IMR-90 (cell line): ENCODE measurements around the gene PIP5K1C. TPM values are rescaled to one million over a fixed set of nuclear protein-coding genes. Genes with fewer than 3 reads are reported as not detected.

Source experiments
- ATAC-seq: fragments of 200-7000 bp; cut with Tn5 transposase; 2 replicates; pipeline ENCODE4 v1.9.1; 2020; ENCODE audit warnings: low read depth, mild to moderate bottlenecking, moderate library complexity
- BruUV-seq: library from RNA; stranded (reverse); fragments of 400-500 nt; replicated peaks from 2 replicates; lab custom pipeline; 2021; lab: Mats Ljungman, UMichigan
- CTCF ChIA-PET: fragments of 300-600 bp; formaldehyde crosslinking; extraction: SDS; loops from one replicate; lab custom pipeline; 2021; ENCODE audit warnings: antibody characterized with exemption; lab: Yijun Ruan, JAX
- POLR2A ChIA-PET: fragments of 300-600 bp; sonication (Branson Sonifier 250); formaldehyde crosslinking; loops from one replicate; lab custom pipeline; 2022; ENCODE audit warnings: antibody characterized with exemption; ENCODE audit not compliant: unreplicated experiment; lab: Charles Lee
- DNase-seq: peaks from one replicate; pipeline ENCODE4 v3.0.0; 2013
- H2AFZ ChIP-seq: replicated peaks from 2 replicates; pipeline ENCODE3; 2013; ENCODE audit warnings: low read length, mild to moderate bottlenecking; ENCODE audit not compliant: poor library complexity
- H2AK5ac ChIP-seq: 2 replicates; pipeline ENCODE4 v1.6.1; 2013; ENCODE audit warnings: low read depth, low read length, inconsistent platforms
- H2AK9ac ChIP-seq: replicated peaks from 2 replicates; pipeline ENCODE3; 2013; ENCODE audit warnings: mild to moderate bottlenecking, low read depth, low read length, moderate library complexity; ENCODE audit not compliant: poor library complexity
- H2BK120ac ChIP-seq: 2 replicates; pipeline ENCODE4 v1.6.1; 2013; ENCODE audit warnings: low read depth, low read length, inconsistent platforms
- H2BK15ac ChIP-seq: 3 replicates; pipeline ENCODE4 v1.6.1; 2013; ENCODE audit warnings: low read depth, low read length, inconsistent platforms
- H2BK20ac ChIP-seq: 2 replicates; pipeline ENCODE4 v1.6.1; 2013; ENCODE audit warnings: low read depth, mild to moderate bottlenecking, inconsistent platforms, low read length, moderate library complexity
- H2BK5ac ChIP-seq: 2 replicates; pipeline ENCODE4 v1.6.1; 2013; ENCODE audit warnings: mild to moderate bottlenecking, low read depth, low read length, inconsistent platforms; ENCODE audit not compliant: poor library complexity, severe bottlenecking
- H3K14ac ChIP-seq: replicated peaks from 2 replicates; pipeline ENCODE4 v1.6.1; 2013; ENCODE audit warnings: low read depth, low read length, inconsistent platforms
- H3K18ac ChIP-seq: 2 replicates; pipeline ENCODE4 v1.6.1; 2013; ENCODE audit warnings: low read depth, low read length, control low read depth
- H3K23ac ChIP-seq: 2 replicates; pipeline ENCODE4 v1.6.1; 2013; ENCODE audit warnings: low read depth, low read length, inconsistent platforms
- H3K27ac ChIP-seq: 2 replicates; pipeline ENCODE4 v1.5.1; 2013; ENCODE audit warnings: mild to moderate bottlenecking, control low read depth, low read length; ENCODE audit not compliant: insufficient read depth
- H3K27me3 ChIP-seq: 2 replicates; pipeline ENCODE4 v1.6.1; 2013; ENCODE audit warnings: low read length; ENCODE audit not compliant: control insufficient read depth, insufficient read depth
- H3K36me3 ChIP-seq: 2 replicates; pipeline ENCODE4 v1.6.1; 2013; ENCODE audit warnings: low read length, mixed read lengths; ENCODE audit not compliant: control insufficient read depth, insufficient read depth
- H3K4ac ChIP-seq: 2 replicates; pipeline ENCODE4 v1.6.1; 2013; ENCODE audit warnings: low read depth, low read length, inconsistent platforms
- H3K4me1 ChIP-seq: 2 replicates; pipeline ENCODE4 v1.6.1; 2013; ENCODE audit warnings: low read length, mixed read lengths; ENCODE audit not compliant: control insufficient read depth, insufficient read depth
- H3K4me2 ChIP-seq: 2 replicates; pipeline ENCODE4 v1.6.1; 2013; ENCODE audit warnings: low read depth, mild to moderate bottlenecking, control low read depth, low read length, moderate library complexity
- H3K4me3 ChIP-seq: 2 replicates; pipeline ENCODE4 v1.5.1; 2013; ENCODE audit warnings: low read depth, mild to moderate bottlenecking, control low read depth, low read length, moderate library complexity; ENCODE audit not compliant: insufficient read depth
- H3K56ac ChIP-seq: 2 replicates; pipeline ENCODE4 v1.6.1; 2013; ENCODE audit warnings: low read length, inconsistent platforms; ENCODE audit not compliant: insufficient read depth; ENCODE audit errors: extremely low read depth
- H3K79me1 ChIP-seq, 2 experiments: 2 replicates each; pipeline ENCODE4 v1.6.1; 2013; ENCODE audit warnings: low read length in 2 of 2, inconsistent platforms in 1 of 2, low read depth in 1 of 2
- H3K9ac ChIP-seq: 2 replicates; pipeline ENCODE4 v1.6.1; 2013; ENCODE audit warnings: low read depth, low read length, control low read depth
- H3K9me1 ChIP-seq: 2 replicates; pipeline ENCODE4 v1.6.1; 2013; ENCODE audit warnings: low read length, inconsistent platforms; ENCODE audit not compliant: insufficient read depth
- H3K9me3 ChIP-seq: 2 replicates; pipeline ENCODE4 v1.6.1; 2013; ENCODE audit warnings: low read length; ENCODE audit not compliant: control insufficient read depth, insufficient read depth
- H4K20me1 ChIP-seq: 2 replicates; pipeline ENCODE4 v1.6.1; 2013; ENCODE audit warnings: low read length, inconsistent platforms; ENCODE audit not compliant: insufficient read depth
- H4K5ac ChIP-seq: 2 replicates; pipeline ENCODE4 v1.6.1; 2013; ENCODE audit warnings: mild to moderate bottlenecking, low read depth, low read length, control low read depth
- H4K8ac ChIP-seq, 2 experiments: 2 replicates each; pipeline ENCODE4 v1.6.1; 2013; ENCODE audit warnings: low read depth in 2 of 2, low read length in 2 of 2, control low read depth in 1 of 2, inconsistent platforms in 1 of 2
- H4K91ac ChIP-seq: 2 replicates; pipeline ENCODE4 v1.6.1; 2013; ENCODE audit warnings: low read depth, low read length, inconsistent platforms; ENCODE audit not compliant: insufficient read depth
- POLR2A ChIP-seq: IDR thresholded peaks from 2 replicates; pipeline ENCODE4 v1.6.1; 2012; ENCODE audit warnings: mild to moderate bottlenecking, low read depth, low read length
- WGBS, 2 experiments: methylation state at CpG; one replicate each; pipeline versions ENCODE4 v1.1.5 to v1.1.7; 2013; ENCODE audit warnings: missing lambda C conversion rate in 2 of 2; ENCODE audit not compliant: insufficient read length in 1 of 2; ENCODE audit errors: extremely low coverage in 2 of 2; 5-methylcytosine and 5-hydroxymethylcytosine counted together
- dilution Hi-C: fragments of 300-500 bp; cut with HindIII; formaldehyde crosslinking; loops from one replicate; pipeline ENCODE4 v1.14.3; 2018; ENCODE audit warnings: low sequenced_read_pairs; ENCODE audit not compliant: unreplicated experiment
- in situ Hi-C: fragments of 300-500 bp; cut with MboI; formaldehyde crosslinking; loops from 3 replicates; pipeline ENCODE4 v1.14.3; 2019; ENCODE audit warnings: low sequenced_read_pairs, inconsistent platforms, mixed read lengths
- intact Hi-C: fragments of 100-400 bp; cut with micrococcal nuclease; formaldehyde crosslinking; loops from 2 replicates; pipeline ENCODE4 v1.10.0; 2022
- polyA plus RNA-seq, 3 experiments: library from polyadenylated mRNA; depleted of rRNA; stranded (reverse); fragments of >200 nt; gene quantifications; 2 replicates each; pipeline ENCODE4 v1.2.3, GENCODE V29; 2012; ENCODE audit warnings: low replicate concordance in 1 of 3
- total RNA-seq: library from RNA; depleted of rRNA; stranded (reverse); fragments of >200 nt; gene quantifications from 2 replicates; pipeline ENCODE4 v1.2.3, GENCODE V29; 2012

PIP5K1C gene
- total and polyA plus RNA-seq, 2 of the 4 experiments (the other 2 are of a cell fraction), result 13.6 to 23.3 TPM

DNA sequence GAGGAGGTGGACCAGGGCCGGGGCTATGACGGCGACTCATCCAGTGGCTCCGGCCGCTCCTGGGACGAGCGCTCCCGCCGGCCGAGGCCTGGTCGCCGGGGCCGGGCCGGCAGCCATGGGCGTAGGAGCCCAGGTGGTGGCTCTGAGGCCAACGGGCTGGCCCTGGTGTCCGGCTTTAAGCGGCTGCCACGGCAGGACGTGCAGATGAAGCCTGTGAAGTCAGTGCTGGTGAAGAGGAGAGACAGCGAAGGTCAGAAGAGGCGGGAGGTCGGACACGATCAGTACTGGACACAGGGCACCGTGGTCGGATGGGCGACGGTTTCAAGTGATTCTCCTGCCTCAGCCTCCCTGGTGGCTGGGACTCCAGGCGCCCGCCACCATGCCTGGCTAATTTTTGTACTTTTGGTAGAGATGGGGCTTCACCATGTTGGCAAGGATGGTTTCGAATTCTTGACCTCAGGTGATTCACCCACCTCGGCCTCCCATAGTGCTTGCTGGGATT lies 30.2 kb upstream of the PIP5K1C start:
- dilution Hi-C loops (no loop called here), intact Hi-C loops (no loop called here), in situ Hi-C loops (no loop called here)
- Histone ChIP-seq H4K5ac (no peak overlapping the region), H2AK5ac (no peak overlapping the region), H2BK5ac (no peak overlapping the region), H2BK120ac (no peak overlapping the region), H3K79me1 (no peaks in the 10 kb centered on the region), H3K4me1 (no peaks in the 10 kb centered on the region), H3K9me3 (no peaks in the 10 kb centered on the region; the same call in 1 of the 2 replicates), H4K8ac (no peak overlapping the region), H3K4me2 (no peak overlapping the region), H4K20me1 (no peaks in the 10 kb centered on the region), H2BK15ac (no peak overlapping the region), H3K9me1 (no peaks in the 10 kb centered on the region), H3K27ac (no peak overlapping the region), H3K4me3 (no peak overlapping the region), H2AFZ (no peak overlapping the region), H3K27me3 (peaks cover 10% of the 10 kb centered on the region), H3K56ac (no peak overlapping the region), H2AK9ac (no peak overlapping the region), H3K9ac (no peak overlapping the region), H3K23ac (no peak overlapping the region), H2BK20ac (no peak overlapping the region), H3K14ac (no peak overlapping the region), H3K4ac (no peak overlapping the region), H4K91ac (no peak overlapping the region), H3K18ac (no peak overlapping the region), H3K36me3 (no peaks in the 10 kb centered on the region)
- no TSS peak for BruUV-seq
- DNase-seq (no peak), ATAC-seq (no peak)
- ChIA-PET POLR2A (no interaction called here), CTCF (no interaction called here)
- 86% methylated on average over 18 of the region's 32 CpGs; no CpG with 5 or more reads in 1 of the 2 experiments for WGBS, 2 experiments
- no peak for TF ChIP-seq POLR2A
